Diencephalon (tissue), 1 donor: ENCODE measurements around the gene ACTC1. TPM values are rescaled to one million over a fixed set of nuclear protein-coding genes. Genes with fewer than 3 reads are reported as not detected.

ENCODE experiments used
- total RNA-seq: library from RNA; depleted of rRNA; stranded (reverse); fragments of >200 nt; gene quantifications from one replicate; pipeline ENCODE4 v1.2.3, GENCODE V29; 2014

The ACTC1 gene
- 1.8 TPM for total RNA-seq

GRCh38 chr15:34795267-34796081 lies at the start of gene ACTC1:
TSS of gene ACTC1 (minus strand) at chr15:34795549. CDS start at chr15:34794808, 741 bp downstream.

GRCh38 chr15:34754674-34755418 lies 40.5 kb downstream of the ACTC1 start, which contains the start of gene GJD2:
TSS of gene GJD2 (minus strand) at chr15:34754998. CDS start at chr15:34754488, 510 bp downstream.

Other genes starting within 250 kb of the ACTC1 start
- gene GOLGA8B, start 211.9 kb downstream of the ACTC1 start, total RNA-seq = 46.4 TPM
- gene GJD2, start 40.6 kb downstream of the ACTC1 start, total RNA-seq = 21.9 TPM
- 45.9 TPM for gene AQR, start 174.2 kb upstream of the ACTC1 start, total RNA-seq
- 117 TPM for gene ZNF770, start 192.7 kb upstream of the ACTC1 start, total RNA-seq